ENCODE results near the gene UTS2B.

UTS2B gene

GRCh38 chr3:191329654-191330529, at the start of gene UTS2B:
TSS of gene UTS2B (minus strand) at chr3:191330526. CDS start at chr3:191282189, 48,337 bp downstream.
- no peak for DNase-seq

- no peak for DNase-seq
These were observed 49.7 kb upstream of the UTS2B start for GRCh38 chr3:191380001-191380400.

- no peak for DNase-seq
These were observed 49.1 kb upstream of the UTS2B start for GRCh38 chr3:191379446-191379845.

- no peak for DNase-seq
These were observed 48.0 kb upstream of the UTS2B start for GRCh38 chr3:191378142-191378812.

- no peak for DNase-seq
These were observed 46.3 kb upstream of the UTS2B start for GRCh38 chr3:191376516-191377141.

GRCh38 chr3:191373327-191373726, 43.0 kb upstream of the UTS2B start:
- DNase-seq, result no peak

GRCh38 chr3:191372122-191372521, 41.8 kb upstream of the UTS2B start:
- DNase-seq, result no peak

- DNase-seq, result no peak
These were observed 39.3 kb upstream of the UTS2B start for GRCh38 chr3:191369616-191370010.

- DNase-seq, result no peak
These were observed 38.7 kb upstream of the UTS2B start for GRCh38 chr3:191368755-191369615.

- DNase-seq, result no peak
These were observed 36.3 kb upstream of the UTS2B start for GRCh38 chr3:191366675-191367074.

GRCh38 chr3:191363221-191363620, 32.9 kb upstream of the UTS2B start:
- no peak for DNase-seq

- no peak for DNase-seq
These were observed 32.3 kb upstream of the UTS2B start for GRCh38 chr3:191362524-191363090.

GRCh38 chr3:191362037-191362436, 31.7 kb upstream of the UTS2B start:
- no peak for DNase-seq

- no peak for DNase-seq
These were observed 31.1 kb upstream of the UTS2B start for GRCh38 chr3:191361456-191361855.

- no peak for DNase-seq
These were observed 30.3 kb upstream of the UTS2B start for GRCh38 chr3:191360620-191361019.

- DNase-seq, result no peak
These were observed 28.6 kb upstream of the UTS2B start for GRCh38 chr3:191358929-191359328.

- DNase-seq, result no peak
These were observed 27.6 kb upstream of the UTS2B start for GRCh38 chr3:191357909-191358308.

- no peak for DNase-seq
These were observed 26.5 kb upstream of the UTS2B start for GRCh38 chr3:191356631-191357439.

- no peak for DNase-seq
These were observed 25.1 kb upstream of the UTS2B start for GRCh38 chr3:191355406-191355805.

- no peak for DNase-seq
These were observed 22.9 kb upstream of the UTS2B start for GRCh38 chr3:191353022-191353777.

GRCh38 chr3:191352014-191352413, 21.7 kb upstream of the UTS2B start:
- no peak for DNase-seq

Data from SIG-M5 (cell line).